Sigmoid colon (tissue), 7 donors: Measurements from ENCODE around the gene ATG12. TPM values are rescaled to one million over a fixed set of nuclear protein-coding genes. Genes with fewer than 3 reads are reported as not detected.

Source experiments
- DNase-seq: peaks from one replicate; pipeline ENCODE4 v3.0.0-alpha.2; 2019
- H3K27ac ChIP-seq, 4 donors: fragments of 200-600 bp; sonication (generic); one replicate each; pipeline ENCODE4 v1.5.1; 2016 to 2019; ENCODE audit warnings: mild to moderate bottlenecking in 1 of 4
- H3K27me3 ChIP-seq, 3 donors: fragments of 200-600 bp; sonication (generic); one replicate each; pipeline ENCODE4 v1.5.1; 2019; ENCODE audit warnings: mild to moderate bottlenecking in 1 of 3
- H3K36me3 ChIP-seq, 4 donors: fragments of 200-600 bp; sonication (generic); one replicate each; pipeline ENCODE4 v1.5.1; 2016 to 2019
- H3K4me1 ChIP-seq, 4 donors: fragments of 200-600 bp; sonication (generic); one replicate each; pipeline ENCODE4 v1.5.1; 2017 to 2019
- H3K4me3 ChIP-seq, 4 donors: fragments of 200-600 bp; sonication (generic); one replicate each; pipeline ENCODE4 v1.5.1; 2017 to 2019; ENCODE audit warnings: mild to moderate bottlenecking in 2 of 4, moderate library complexity in 1 of 4
- H3K9me3 ChIP-seq, 4 donors: fragments of 200-600 bp in 3 of 4; sonication (generic) in 3 of 4; one replicate each; pipeline versions ENCODE4 v1.5.1 to v1.6.1; 2013 to 2019
- CTCF ChIP-seq, 4 experiments: fragments of 450-650 bp in 3 of 4; fragments of 200-600 bp in 1 of 4; IDR thresholded peaks; one replicate each; pipeline ENCODE4 v1.5.1; 2016 to 2019; ENCODE audit warnings: antibody characterized with exemption in 4 of 4, mild to moderate bottlenecking in 3 of 4, moderate library complexity in 2 of 4
- EP300 ChIP-seq, 4 donors: sonication (generic); formaldehyde crosslinking; IDR thresholded peaks; one replicate each; pipeline ENCODE4 v1.6.1; 2017; ENCODE audit warnings: antibody characterized with exemption in 4 of 4
- POLR2A ChIP-seq, 2 donors: fragments of 450-650 bp; IDR thresholded peaks; one replicate each; pipeline ENCODE4 v1.6.1; 2016; ENCODE audit warnings: antibody characterized with exemption in 2 of 2, mild to moderate bottlenecking in 2 of 2, moderate library complexity in 2 of 2
- POLR2AphosphoS5 ChIP-seq, 4 donors: sonication (generic); formaldehyde crosslinking; IDR thresholded peaks; one replicate each; pipeline ENCODE4 v1.6.1; 2017; ENCODE audit warnings: antibody characterized with exemption in 4 of 4
- WGBS, 2 donors: extraction: QIAGEN DNeasy Blood & Tissue Kit; methylation state at CpG; one replicate each; pipeline ENCODE4 v1.1.7; 2013; 5-methylcytosine and 5-hydroxymethylcytosine counted together
- intact Hi-C: fragments of 100-400 bp; cut with DNase I; formaldehyde crosslinking; loops from one replicate; pipeline ENCODE4 v1.15.1; 2023
- polyA plus RNA-seq, 3 donors: library from polyadenylated mRNA; stranded (reverse); fragments of 200-250 nt; gene quantifications; one replicate each; pipeline ENCODE4 v1.2.3, GENCODE V29; 2013
- total RNA-seq, 4 donors: library from RNA; depleted of rRNA; stranded (reverse); fragments of >200 nt; gene quantifications; one replicate each; pipeline ENCODE4 v1.1.0, GENCODE V29; 2016
- donor health status: healthy with polysubstance abuse.
- donor health status: Bipolar disorder and iron deficiency.
- donor health status: healthy.

The ATG12 gene
- total and polyA plus RNA-seq, 7 donors = 29.5 to 82.5 (median 46.0) TPM

DNA sequence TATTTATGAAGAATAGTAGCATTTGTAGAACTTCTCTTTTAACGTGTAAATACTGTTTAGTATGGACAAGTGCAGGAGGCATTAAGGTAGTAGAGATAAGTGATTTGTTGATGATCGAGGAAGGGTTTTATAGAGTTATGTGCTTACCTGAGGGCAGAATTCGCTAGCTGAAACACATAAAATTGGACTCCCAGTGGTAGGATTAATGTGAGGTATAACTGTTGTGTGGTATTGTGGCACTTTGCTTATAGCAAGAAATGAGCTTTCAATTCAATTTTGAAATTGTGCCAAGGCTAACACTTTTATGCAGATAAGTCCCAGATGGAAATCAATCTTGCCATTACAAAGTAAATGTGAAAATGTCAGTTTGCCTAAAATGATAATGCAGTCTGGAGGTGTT lies 1.6 kb upstream of the ATG12 start:
- Histone ChIP-seq H3K36me3 (no peaks in the 10 kb centered on the region), H3K27ac (peak overlapping the region; percentile 95 to 99 (median 96)), H3K4me3 (peak overlapping the region; percentile 87 to 98 (median 94)), H3K4me1 (peaks cover 0 to 57% (median 49%) of the 10 kb centered on the region in 4 donors), H3K9me3 (no peaks in the 10 kb centered on the region), H3K27me3 (no peaks in the 10 kb centered on the region)
- intact Hi-C loops = loop anchor here (5.0 to 10.0 kb wide), 3 partner anchors 239 to 548 kb away; partner anchors contain the start of genes CCDC112 and FEM1C
- TF ChIP-seq POLR2AphosphoS5 (IDR thresholded peaks at IDR 0.05) = no peak
- no peak for TF ChIP-seq CTCF (IDR thresholded peaks at IDR 0.05)
- no peak for TF ChIP-seq POLR2A (IDR thresholded peaks at IDR 0.05)
- TF ChIP-seq EP300 (IDR thresholded peaks at IDR 0.05) = no peak
- no peak for DNase-seq
- 8 to 17% methylated on average over 3 of the region's 3 CpGs for WGBS, 2 donors

DNA sequence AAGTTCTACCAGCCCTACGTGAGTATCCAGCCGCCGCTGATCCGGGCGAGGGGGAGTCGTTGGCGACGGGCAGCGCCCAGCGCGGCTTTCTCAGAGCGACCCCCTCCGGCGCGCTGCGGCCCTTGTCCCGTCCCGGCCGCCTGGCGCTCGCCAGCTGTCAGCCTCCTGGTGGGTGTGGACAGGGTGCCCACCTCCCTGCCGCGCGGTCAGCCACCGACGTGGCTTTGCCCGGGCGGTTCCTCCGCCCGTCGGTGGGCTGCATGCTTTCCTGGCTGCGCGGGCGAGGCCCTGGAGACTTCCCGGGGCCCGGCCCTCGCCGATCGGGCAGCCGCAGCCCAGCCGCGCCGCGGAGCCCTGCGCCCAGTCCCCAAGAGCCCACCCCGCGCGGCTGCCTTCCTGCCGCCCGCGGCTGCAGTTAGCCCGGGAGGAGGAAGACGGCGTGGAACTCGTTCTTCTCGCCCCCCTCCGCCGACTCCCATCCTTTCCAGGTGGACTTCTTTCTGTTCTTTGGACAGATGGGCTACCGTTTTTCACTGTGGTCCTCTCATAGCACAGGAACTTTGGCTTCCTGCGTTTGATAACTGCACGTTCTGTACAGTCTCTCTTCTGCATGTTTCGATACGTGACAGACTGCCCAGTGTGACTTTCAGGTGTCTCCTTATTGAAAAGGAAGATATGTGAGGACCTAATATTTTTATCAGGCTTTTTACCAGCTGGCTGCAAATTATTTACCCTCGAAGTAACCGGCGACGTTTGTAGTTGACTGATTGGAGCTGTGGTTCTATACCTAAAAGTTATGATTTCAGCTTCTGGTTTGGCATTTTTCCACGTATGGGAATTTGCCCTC lies 947 bp upstream of the ATG12 start:
- peak overlapping the region; percentile 95 to 99 (median 96) for H3K27ac ChIP-seq
- H3K4me1 ChIP-seq = peaks cover 0 to 59% (median 49%) of the 10 kb centered on the region in 4 donors
- DNase-seq = no peak
- H3K27me3 ChIP-seq = no peaks in the 10 kb centered on the region
- peaks cover 0 to 3% (median 1%) of the 10 kb centered on the region in 4 donors for H3K36me3 ChIP-seq
- intact Hi-C loops = loop anchor here (5.0 to 10.0 kb wide), 3 partner anchors 240 to 548 kb away; partner anchors contain the start of genes CCDC112 and FEM1C
- WGBS, 2 donors = 0% methylated on average over 68 of the region's 68 CpGs
- no peaks in the 10 kb centered on the region for H3K9me3 ChIP-seq
- TF ChIP-seq CTCF (IDR thresholded peaks at IDR 0.05) = no peak
- TF ChIP-seq EP300 (IDR thresholded peaks at IDR 0.05) = no peak
- TF ChIP-seq POLR2AphosphoS5 (IDR thresholded peaks at IDR 0.05) = peak in 1 of 4 donors; percentile 3
- TF ChIP-seq POLR2A (IDR thresholded peaks at IDR 0.05) = peak; percentile 12 to 42
- peak overlapping the region; percentile 87 to 98 (median 94) for H3K4me3 ChIP-seq

DNA sequence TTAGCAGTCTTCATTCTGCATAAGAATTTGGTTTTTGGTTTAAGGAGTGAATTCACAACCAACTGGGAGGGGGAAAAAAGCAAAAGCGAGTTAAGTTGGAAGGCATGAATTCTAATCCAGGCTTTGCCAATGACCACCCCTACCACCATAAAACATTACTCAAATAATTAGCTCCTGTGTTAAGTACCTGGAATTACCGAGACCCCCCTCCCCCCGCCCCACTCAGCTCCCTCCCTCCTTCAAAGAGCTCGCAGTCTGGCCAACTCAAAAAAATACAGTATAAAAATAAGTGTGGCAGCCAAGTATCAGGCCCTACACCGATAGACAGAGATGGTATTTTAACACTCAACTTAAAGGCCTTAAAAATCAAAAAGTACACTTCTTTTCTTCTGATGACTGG lies 492 bp downstream of the ATG12 start:
- H3K27ac ChIP-seq = peak overlapping the region; percentile 95 to 99 (median 96)
- no peaks in the 10 kb centered on the region for H3K9me3 ChIP-seq
- intact Hi-C loops = loop anchor here (2.0 to 10.0 kb wide), 4 partner anchors 214 to 546 kb away; partner anchors contain the start of genes CCDC112, FEM1C and TMED7
- peaks cover 3 to 17% (median 13%) of the 10 kb centered on the region in 4 donors for H3K36me3 ChIP-seq
- 0 to 1% methylated on average over 5 of the region's 5 CpGs for WGBS, 2 donors
- no peak for DNase-seq
- TF ChIP-seq POLR2AphosphoS5 (IDR thresholded peaks at IDR 0.05) (no peak), EP300 (IDR thresholded peaks at IDR 0.05) (no peak), CTCF (IDR thresholded peaks at IDR 0.05) (no peak), POLR2A (IDR thresholded peaks at IDR 0.05) (no peak)
- no peaks in the 10 kb centered on the region for H3K27me3 ChIP-seq
- peaks cover 0 to 59% (median 47%) of the 10 kb centered on the region in 4 donors for H3K4me1 ChIP-seq
- H3K4me3 ChIP-seq = peak overlapping the region; percentile 87 to 98 (median 94)

DNA sequence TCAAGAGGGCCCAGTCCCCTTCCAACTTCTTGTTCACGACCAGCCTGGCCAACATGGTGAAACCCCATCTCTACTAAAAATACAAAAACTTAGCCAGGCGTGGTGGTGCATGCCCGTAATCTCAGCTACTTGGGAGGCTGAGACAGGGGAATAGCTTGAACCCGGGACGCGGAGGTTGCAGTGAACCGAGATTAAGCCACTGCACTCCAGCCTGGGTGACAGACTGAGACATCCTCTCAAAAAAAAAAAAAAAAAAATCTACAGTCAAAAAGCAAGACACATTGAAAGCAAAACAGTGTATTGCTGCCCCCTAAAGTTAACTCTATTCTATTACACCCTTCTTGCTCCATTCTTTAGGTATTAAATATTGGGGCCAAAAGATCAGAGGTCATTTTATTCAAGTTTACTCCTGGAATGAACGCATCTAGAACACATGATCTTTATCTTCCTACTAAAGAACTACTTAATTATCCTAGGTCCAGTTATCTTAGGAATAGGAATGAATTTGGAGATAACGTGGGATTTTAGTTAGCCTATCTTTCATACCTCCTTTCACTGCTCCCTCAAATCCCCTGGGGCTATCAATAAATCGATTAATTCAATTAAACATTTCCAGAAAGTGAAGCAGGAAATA lies 2.4 kb downstream of the ATG12 start:
- peaks cover 3 to 36% (median 16%) of the 10 kb centered on the region in 4 donors for H3K36me3 ChIP-seq
- intact Hi-C loops = no loop called here
- H3K27ac ChIP-seq = peak overlapping the region in 3 of 4 donors; percentile 23 to 95 (median 35)
- H3K4me1 ChIP-seq = peaks cover 0 to 44% (median 38%) of the 10 kb centered on the region in 4 donors
- DNase-seq = no peak
- no peak overlapping the region for H3K4me3 ChIP-seq
- no peak for TF ChIP-seq EP300 (IDR thresholded peaks at IDR 0.05)
- peak; percentile 29 to 51 (median 40) for TF ChIP-seq CTCF (IDR thresholded peaks at IDR 0.05)
- WGBS, 2 donors = 40 to 50% methylated on average over 10 of the region's 10 CpGs
- H3K9me3 ChIP-seq = no peaks in the 10 kb centered on the region
- H3K27me3 ChIP-seq = no peaks in the 10 kb centered on the region
